C1 segment of cervical spinal cord (tissue), 14 donors: ENCODE results near the gene DUSP22.

ENCODE experiments used
- DNase-seq, 14 donors: peaks; one replicate each; lab custom pipeline; 2025; lab: John Stamatoyannopoulos, UW

The DUSP22 gene

DNA sequence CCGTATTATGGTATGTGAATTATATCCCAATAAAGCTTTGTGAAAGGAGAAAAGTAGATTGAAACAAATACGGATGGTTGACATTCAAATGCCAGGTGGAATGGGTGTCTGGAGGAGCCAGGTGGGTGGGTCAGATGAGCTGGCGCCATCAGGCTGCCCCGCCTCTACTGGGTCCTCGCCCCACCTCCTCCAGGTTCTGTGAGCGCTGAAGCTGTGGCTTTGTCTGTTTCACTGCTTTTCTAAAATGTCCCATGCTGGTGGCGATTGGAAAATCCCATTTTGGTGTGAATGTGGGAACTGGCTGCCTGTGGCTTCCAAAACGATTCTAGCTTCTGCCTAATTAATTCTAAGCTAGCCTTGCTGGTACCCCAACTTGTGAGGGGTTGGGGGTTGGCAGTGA, 16.5 kb downstream of the DUSP22 start:
- DNase-seq: no peak

DNA sequence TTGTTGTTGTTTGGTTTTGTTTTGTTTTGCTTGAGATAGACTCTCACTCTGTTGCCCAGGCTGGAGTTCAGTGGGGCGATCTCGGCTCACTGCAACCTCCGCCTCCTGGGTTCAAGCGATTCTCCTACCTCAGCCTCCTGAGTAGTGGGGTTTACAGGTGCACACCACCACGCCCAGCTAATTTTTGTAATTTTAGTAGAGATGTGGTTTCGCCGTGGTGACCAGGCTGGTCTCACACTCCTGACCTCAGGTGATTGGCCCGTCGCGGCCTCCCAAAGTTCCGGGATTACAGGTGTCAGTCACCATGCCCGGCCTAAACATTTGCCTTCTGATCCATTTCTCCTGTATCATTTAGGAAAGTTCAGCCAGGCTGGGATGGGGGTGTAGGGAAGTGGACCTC, 17.7 kb downstream of the DUSP22 start:
- DNase-seq: no peak

DNA sequence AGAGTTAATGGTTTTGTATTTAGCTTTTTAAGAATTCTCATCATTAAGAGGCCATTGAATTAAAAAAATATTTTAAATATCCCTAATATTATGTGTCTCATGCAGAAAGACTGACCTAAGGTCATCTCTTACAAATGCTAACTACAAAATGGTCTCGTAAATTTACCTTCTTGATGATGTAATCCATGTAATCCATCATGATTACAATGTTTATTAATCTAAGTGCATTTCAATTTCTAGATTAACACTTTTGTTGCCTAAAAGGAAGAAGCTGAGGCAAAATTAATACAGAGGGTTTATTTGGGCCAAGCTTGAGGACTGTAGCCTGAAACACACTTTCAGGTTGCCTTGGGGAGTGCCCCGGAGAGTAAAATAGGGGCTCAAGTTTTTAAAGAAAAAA, 18.4 kb downstream of the DUSP22 start:
- no peak for DNase-seq

DNA sequence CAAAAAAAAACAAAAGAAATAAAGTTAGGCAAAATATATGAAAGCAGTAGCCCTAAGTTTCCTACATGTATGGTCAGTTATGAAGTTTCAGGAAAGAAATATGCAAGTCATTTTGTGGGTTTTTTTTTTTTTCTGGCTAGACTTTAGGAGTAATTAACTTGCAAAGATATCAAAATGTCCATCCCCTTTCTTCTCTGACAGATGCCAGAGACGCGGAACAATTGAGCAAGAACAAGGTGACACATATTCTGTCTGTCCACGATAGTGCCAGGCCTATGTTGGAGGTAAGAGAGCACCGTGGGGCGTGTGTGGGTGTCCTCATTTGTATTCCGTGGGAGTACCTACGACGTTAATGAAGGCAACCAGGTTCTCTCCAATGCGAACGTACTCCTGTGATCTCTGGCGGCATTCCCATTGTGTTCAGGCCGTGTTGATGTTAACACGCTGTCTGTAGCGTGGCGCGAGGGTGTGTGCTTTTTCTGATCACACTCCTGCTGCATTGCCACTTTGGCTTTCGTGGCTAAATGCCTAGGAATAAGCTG, 19.5 kb downstream of the DUSP22 start:
- DNase-seq: no peak

DNA sequence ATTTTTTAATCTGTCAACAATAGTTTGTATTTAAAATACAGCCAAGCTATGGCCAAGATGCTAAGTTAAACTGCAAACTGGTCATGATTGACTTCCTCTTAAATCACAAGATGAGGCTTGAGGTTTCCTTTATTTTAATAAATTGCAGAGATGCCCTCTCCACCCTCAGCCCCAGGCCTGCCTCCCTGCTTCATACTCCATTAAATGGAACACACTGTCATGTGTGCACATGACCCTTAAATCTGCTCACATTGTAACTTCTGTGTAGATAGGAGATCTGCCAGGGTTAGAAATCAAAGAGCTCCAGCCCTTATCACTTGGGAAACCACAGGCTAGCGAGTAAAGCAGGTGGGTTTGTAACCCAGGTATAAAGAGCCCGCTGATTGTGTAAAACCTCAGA, 20.8 kb downstream of the DUSP22 start:
- no peak for DNase-seq

DNA sequence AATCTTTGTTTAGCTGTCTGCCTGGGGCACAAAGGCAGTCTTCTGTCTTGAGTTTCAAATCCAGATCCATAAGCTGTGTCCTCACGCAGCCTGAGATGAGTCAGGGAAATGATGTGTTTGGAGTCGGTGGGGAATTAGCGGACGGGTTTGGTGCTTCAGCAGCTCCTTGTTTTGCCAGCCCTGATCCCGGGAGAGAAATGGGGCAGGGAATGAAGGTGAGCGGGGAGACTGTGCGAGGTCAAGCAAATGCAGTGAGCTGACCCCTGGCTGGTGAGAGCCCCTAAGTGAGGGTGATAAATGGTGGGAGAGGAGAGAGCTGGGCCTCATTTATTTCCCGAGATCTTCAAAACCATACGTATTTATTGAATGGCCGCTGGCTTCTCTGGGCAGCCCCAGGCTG, 21.6 kb downstream of the DUSP22 start:
- no peak for DNase-seq

DNA sequence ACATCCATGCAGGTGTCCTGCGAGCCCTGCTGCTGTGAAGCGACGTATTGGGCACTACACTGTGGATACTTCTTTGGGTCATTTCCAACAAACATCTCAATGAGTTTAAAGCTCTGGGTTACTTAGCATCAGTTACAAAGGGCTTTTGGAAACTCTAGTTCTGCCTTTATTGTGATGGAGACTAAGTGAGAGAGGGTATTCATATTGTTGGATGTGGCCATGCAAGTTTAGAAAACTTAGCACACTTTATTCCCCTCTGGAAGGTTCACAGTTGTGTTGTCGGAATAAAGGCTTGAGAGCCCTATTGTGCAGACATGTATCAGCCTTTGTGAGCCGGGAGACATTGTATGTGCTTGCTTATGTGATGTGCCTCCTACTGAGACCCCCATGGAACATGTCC, 22.1 kb downstream of the DUSP22 start:
- DNase-seq: no peak

DNA sequence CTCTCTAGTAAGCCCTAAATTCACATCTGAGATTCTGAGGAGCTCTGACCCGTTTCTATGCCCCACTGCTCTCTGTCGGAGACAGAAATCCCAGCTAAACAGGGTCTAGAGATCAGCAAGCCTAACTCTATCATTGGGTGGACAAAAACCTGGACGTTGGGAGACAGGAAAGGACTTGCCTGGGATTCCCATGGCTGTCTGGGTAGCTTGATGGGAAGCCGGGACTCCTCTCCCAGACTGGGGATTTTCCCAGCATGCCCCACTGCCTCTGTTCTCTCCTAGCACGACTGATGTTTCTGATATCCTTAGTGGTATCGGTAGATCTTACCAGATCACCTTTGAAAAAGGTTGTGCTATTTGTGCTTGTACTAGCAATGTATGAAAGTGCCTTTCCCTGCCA, 22.9 kb downstream of the DUSP22 start:
- no peak for DNase-seq

DNA sequence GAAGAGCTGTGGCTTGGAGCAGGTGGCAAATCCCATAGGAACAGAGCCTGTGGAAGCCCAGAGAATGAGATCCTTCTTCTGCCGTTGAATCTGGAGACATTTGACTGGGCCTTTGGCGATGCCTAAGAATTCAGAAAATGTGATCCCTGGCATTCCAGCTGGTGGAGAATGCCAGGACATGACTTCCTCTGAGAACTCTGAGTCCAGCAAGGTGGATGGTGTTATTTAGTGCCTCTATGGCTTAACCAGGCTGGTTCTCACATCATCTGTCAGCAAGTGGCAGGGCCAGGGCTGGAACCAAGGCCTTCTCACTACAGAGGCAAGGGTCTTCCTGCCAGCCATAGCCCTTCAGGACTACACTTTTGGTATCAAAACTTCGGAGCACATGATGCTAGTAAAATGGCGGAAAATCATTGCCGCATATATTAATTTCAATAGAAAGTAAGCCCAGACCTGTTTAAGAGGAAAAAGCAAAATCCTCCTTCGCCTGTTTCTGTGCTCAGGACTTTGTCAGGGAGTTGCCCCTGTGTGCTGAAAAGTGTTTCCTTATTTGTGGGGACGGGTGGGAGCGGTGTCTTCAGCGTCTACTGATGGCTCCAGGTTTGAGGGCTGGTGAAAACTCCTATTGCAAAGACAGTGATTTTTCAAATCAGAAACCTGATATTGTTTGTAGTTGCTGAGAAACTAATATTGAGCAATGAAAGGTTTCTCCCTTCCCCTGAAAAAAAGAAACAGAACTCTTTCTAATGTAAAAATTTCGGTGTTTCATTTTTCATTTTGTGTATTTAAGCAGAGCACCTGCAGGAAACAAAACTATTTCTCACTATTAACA, 23.9 kb downstream of the DUSP22 start:
- DNase-seq: no peak

DNA sequence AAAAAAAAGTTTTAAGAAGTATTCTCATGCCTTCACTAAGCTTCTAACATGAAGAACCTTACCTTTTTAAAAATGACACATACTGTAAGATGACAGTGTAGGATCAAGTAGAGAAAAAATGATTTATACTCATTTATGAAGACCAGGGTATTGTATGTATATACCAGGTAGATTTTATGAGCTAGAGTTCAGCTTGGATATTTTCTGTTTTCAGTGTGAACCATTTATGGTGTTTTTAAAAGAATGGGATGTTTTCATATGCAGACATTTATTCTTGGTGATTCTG, 24.4 kb downstream of the DUSP22 start:
- no peak for DNase-seq

DNA sequence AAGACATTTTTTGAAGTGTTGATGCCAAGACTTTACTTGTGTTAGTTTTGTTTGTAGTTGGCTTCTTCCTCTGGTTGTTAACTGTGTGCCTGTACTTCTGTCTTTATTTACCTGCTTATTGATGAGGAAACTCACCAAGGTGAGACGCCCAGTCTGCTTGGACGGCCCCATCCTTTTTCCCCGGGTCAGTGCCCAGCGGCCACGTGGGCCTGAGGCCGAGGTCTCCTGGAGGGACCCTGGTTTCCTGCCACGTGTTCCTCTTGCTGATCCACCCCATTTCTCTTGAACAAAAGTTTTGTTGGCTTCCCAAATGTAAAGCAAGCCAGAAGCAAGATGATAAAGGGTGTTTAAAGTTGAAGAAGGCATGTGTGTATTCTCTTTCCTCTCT, 24.8 kb downstream of the DUSP22 start:
- DNase-seq: no peak

DNA sequence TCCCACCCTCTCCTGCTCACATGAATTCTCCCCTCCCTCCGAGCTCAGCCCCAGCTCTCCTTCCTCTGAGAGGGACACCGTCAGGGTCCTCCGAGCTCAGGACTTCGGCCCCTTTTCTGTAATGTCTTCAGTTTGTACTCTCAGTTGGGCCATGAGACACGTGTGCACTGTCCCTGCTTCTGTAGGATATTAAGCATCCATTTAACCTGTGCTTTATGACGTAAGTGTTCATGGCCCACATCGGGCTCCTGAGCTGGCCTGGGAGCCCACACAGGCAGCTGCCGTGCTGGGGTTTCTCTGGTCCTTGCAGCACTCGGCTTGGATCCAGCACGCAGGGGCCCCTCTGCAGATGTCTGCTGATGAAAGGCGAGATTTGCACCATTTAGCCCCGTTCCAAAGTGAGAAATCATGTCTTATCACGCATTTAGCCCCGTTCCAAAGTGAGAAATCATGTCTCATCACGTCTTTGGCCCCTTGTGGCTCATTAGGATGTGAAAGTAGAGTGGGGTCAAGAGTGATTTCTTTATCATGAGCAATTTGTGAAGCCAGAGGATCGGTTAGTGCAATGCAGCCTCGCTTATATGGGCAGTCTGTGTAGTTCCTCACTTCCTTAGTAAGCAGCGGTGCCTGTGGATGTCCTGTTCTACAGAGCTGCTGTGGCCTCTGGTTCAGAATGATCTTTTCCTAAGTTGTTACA, 25.3 kb downstream of the DUSP22 start:
- DNase-seq: no peak

DNA sequence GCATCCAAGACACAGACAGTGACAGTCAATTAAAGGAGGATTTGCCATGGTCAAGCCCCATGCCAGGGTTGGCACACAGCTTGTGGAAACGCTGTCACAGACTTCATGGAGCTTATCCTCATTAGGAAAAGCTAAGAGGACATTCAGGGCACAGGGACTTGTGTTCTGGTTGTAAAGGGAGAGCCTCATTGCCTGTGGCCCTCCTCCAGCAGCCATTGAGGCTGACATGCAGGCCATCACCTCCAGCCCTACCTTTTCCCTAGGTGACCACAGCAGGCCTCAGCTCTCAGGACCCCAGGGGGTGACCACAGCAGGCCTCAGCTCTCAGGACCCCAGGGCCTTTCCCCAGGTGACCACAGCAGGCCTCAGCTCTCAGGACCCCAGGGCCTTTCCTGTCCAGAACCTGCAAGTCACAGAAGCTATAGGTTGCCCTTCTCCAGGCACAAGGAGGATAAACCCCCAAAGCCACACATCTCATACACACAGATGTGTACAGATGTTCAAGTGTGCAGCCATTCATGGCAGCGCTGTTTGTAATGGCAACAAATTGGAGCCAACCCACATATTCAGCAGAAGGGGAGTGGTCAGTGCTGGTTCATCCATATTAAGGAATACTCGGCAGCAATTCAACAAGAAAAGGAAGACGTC, 26.1 kb downstream of the DUSP22 start:
- no peak for DNase-seq

DNA sequence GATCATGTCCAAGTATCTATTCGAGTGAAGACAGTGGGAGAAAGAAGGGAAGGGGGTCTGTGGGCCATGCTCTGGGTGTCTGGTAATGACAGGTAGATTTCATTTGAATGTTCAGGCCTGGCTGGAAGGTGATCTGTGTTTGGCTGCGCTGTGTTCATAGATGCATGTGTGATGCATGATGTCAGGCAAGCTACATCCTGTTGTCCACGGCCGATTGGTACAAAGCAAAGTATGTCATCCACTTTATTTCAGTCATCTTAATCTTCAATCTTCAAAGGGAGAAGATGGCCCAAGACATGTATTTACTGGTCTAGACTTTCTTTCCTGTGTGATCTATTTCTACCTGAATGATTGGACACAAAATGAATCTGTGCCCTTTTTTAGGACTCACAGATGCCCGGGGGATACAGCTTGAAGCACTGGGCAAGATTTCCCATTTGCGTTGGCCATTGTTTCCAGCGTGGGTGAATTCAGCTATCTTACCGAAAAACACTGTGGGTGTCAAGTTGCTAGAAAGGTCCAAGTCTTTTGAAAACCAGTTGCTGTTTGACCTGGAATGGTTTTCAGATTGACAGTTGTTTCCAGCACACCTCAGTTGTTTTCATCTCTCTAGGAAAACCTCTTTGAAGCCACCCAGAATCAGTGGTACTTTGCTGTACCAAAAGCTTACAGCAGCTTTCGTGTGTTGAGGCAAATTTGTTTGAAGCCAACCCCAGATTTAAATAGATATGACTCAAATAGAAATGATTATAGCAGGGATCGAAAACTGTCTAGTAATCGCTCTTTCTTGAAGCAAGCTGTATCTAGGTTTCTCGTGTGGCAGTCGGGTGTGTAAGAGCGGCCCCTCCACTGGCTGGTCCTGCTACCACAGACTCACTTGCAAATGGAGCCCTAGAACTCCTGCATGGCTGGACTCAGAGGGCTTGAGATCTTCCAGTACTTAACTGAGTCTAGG, 27.2 kb downstream of the DUSP22 start:
- DNase-seq: no peak

DNA sequence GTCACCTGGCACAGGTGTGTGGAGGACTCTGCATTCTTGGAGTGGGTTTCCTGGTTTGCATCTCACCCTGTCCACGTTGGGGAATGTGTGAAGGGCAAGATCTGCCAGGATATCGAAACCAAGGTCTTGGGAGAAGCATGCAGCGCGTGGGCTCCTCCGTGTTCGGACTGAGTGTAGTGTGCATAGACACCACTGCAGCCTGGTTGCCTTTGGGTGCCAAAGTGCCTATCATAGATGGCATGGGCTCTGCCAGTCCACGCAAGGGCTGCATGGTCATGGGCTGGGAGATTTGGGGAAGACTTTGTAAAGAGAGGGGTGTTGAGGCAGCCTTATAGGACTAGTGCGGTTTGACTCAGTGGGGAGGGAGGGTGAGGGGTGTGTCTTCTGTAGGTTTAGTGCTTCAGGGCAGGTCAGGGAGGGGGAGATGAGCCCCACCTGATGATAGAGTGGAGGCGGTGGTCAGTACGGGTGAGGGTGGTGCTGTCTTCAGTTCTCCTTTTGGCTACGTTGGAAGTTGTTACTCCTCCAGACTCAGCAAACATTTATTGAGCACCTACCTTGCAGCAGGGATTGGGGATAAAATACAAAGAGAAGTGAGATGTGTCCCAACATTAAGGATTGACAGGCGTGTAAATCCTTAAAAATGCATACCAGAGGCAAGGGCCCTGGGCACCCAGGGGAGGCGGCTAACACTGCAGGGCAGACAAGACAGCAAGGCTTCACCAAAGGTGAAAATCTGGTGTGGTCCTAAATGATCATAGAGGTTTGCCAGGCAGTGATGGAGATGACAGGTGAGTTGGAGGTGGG, 28.3 kb downstream of the DUSP22 start:
- no peak for DNase-seq

DNA sequence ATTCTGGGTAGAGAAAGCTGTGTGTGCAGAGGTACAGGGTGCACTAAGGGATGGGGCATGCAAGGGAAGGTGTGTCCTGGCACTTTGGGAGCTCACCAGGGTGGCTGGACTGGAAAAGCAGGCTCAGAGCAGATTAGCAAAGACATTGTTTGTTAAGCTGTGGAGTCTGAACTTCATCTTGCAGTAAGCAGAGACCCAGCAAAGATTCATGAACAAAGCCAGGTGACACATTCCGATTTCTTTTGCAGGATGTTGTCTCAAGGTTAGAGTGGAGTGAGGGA, 28.8 kb downstream of the DUSP22 start:
- no peak for DNase-seq

DNA sequence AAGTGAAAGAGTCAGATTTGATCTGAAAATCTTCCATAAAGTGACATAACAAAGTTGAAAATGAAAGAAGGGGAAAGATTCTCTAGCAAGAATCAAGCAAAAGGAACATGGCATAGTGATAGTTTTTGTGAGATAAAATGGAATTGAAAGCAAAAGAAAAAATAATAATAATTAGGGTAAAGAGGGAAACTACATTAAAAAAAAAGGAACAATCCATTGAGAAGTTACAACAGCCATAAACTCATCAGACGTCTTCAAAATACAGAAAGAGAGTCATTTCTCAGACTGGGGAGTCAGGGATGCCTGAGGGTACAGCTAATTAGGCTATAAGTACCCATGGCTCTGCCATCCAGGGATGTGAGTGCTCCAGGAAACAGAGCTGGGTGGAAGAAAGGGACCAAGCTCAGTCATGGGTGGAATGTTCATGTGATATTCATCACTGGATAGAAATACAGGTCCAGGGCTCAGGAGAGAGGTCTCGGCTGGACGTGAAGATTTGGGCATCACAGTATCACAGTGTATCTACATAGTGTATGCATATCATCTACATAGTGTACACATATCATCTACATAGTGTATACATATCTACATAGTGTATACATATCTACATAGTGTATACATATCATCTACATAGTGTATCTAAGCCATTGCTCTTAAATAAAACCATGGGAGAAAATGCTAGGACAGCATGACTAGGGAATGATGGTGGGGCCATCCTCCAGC, 29.4 kb downstream of the DUSP22 start:
- DNase-seq: no peak

DNA sequence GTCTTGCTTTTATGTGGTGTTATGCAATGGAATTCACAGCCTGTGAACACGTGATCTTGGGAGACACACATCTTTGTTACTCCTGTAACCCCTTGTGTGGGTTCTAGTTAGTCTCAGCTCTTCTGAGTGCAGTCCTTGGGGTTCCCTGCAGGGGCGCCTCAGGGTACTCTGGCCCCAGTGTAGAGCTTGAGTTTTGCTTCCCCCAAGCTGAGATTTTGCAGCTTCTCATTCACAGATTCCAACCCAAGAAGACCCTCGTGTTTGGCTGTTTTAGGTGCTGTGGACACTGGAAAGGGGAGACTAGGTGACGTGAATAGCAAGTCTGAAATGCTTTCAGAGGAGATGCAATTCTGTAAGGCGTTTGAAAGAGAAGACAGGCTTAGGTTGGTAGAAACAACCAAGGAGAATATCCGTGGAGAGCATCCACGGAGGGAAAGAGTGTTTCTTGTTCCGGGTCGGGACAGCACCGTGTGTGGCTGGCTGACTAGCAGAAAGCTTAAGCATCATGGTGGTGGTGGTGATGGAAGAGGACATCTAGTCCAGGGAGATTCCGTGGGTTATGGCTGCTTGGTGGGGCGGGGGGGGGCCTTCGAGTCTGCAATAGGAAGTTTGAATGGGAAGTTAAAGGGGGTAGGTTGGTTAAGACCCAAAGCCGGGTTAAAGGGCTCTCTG, 30.1 kb downstream of the DUSP22 start:
- no peak for DNase-seq

DNA sequence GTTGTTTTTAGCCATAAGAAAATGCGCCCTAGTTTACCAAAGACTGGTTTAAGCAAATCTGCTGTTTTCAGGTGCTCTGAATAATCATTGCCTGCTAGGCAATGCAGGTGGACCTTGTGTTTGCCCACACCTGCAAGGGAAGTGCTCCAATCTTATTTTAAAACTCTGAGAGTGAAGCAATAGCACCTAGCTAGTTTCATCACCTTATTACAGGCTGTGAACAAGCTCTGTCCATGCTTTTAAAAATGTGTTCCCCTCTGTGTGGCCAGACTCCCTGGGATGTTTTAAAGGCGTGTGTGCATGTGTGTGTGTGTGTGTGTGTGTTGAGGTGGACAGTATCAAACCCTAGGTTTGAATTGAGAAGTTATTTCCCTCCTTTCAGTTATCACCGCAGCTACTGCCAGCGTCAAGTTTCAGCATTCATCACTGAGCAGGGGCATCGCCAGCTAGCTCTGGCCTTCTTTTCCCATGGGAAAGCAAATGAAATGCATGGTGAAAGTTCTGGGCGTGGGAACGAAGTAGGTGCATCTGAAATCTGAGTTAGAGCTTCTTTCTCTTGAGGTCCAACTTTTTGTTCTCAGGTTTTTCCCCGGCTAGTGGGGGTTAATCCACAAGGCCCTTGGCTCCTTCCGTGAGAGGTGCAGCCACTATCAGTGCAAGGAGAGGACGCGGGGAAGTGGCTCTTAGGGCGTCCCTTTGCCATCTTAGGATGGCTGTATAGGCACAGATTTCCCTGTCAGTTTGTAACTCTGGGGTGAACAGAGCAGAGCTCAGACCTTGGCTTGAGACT, 30.8 kb downstream of the DUSP22 start:
- DNase-seq: no peak
